Medulla oblongata (tissue), 1 donor: ENCODE results near the gene RAP1GAP2.
A peak's percentile ranks its signal among the peaks of the same experiment; 100 is the strongest.
"Not testable (repeated sequence)": the region's sequence is repeated elsewhere in the genome, so short reads cannot be mapped to it uniquely, and the experiment has no call there.

Experiments
- DNase-seq: peaks from one replicate; pipeline ENCODE4 v3.0.0-alpha.2; 2015; ENCODE audit errors: extremely low spot score

Gene RAP1GAP2

GRCh38 chr17:2965621-2966595, 169.7 kb downstream of the RAP1GAP2 start:
- no peak for DNase-seq

GRCh38 chr17:2967515-2967914, 171.3 kb downstream of the RAP1GAP2 start:
- DNase-seq = no peak

DNA sequence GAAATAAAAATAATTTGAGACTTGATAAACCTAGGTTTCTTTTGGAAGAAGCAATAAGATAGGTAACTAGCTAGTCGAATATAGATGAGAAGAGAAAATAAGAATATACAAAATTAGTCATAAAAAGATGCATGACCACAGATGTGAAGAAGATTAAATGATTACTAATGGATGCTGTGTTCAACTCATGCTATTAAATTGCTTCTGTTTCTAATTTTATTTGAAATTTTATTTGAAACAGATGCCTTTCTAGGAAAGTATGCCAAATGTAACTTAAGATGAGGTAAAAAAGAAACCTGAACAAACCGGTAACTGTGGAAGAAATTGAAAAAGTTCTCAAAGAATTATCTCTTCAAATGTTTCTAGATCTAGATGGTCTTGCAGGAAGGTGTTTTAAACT, 175.6 kb downstream of the RAP1GAP2 start:
- DNase-seq = no peak

DNA sequence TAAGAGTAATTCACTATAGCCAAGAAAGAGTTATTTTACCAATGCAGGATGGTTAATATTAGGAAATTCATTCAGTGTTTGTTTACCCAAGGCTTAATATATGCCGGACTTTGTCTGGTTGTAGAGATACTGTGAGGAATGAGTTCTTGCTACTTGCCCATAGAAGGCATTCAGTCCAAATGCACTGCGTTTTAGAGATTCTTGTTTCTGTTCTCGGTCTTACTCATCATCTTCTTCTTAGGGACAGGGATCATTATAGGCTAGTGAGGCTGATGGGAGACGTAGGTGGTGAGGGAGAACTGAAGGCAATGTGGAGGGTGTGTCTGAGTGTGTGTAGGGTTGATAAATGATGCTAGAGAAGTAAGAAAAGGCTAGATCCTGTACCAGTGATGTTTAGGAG, 176.5 kb downstream of the RAP1GAP2 start:
- DNase-seq = no peak

- DNase-seq = no peak
These were observed 178.1 kb downstream of the RAP1GAP2 start for GRCh38 chr17:2974347-2974746.

DNA sequence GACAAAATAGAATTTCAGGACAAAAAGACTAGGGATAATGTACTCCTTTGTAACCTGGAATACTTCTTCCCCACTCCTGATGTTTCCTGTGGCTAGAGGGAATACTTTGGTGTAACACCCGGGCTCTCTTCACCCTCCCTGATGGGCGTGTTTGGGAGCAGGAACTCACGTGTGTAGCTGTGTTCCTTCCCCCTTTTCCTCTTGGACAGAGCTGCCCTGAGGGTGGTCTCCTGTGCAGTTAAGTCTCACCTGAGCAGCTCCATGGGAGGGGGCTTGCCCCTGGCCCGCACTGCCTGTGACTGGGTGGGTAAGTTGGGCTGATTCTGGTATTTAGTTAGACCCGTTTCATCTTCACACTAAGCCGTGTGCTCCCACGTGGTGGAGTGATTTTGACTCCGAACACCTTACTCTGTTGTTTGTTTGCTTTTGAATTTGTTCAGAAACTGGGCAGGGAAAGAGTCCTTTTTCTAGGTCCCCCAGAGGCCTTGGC, 179.3 kb downstream of the RAP1GAP2 start:
- DNase-seq = no peak

- no peak for DNase-seq
These were observed 180.9 kb downstream of the RAP1GAP2 start for GRCh38 chr17:2977157-2977556.

DNA sequence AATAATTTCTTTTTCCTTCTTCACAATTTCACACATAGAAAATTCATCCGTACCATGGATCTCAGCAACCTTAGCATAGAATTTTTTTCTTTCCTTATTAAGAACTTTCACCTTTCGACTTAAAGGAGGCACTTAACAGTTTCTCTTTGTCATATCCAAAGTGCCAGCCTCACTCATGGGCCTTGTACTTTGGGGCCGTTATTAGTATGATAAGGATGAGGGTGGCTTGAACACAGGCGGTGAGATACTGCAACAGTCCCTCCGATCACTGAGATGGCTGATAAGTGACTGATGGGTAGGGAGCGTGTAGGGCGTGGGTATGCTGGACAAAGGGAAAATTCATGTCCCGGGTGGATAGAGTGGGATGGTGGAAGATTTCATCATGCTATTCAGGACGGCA, 181.9 kb downstream of the RAP1GAP2 start:
- no peak for DNase-seq

GRCh38 chr17:2978991-2979390, 182.8 kb downstream of the RAP1GAP2 start:
- no peak for DNase-seq

GRCh38 chr17:2980211-2980903, 184.1 kb downstream of the RAP1GAP2 start:
- no peak for DNase-seq

DNA sequence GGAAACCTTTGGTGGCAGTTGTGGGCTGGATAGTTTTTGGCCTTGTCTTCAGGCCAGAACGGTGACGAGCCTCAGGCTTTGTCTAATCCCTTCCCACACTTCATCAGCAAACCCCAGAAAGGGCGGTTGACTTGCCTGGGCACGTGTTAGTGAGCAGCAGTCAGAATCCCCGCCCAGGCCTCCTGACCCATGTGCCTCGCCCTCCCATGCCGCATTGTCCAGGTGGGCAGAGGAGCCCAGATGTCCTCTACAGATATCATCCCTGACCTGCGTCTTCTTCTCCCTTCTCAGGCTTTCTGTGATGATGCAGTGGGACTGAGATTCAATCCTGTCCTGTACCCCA, 184.6 kb downstream of the RAP1GAP2 start:
- DNase-seq = no peak

GRCh38 chr17:2981325-2981724, 185.1 kb downstream of the RAP1GAP2 start:
- no peak for DNase-seq

GRCh38 chr17:2982854-2983253, 186.6 kb downstream of the RAP1GAP2 start:
- peak; percentile 83 for DNase-seq

DNA sequence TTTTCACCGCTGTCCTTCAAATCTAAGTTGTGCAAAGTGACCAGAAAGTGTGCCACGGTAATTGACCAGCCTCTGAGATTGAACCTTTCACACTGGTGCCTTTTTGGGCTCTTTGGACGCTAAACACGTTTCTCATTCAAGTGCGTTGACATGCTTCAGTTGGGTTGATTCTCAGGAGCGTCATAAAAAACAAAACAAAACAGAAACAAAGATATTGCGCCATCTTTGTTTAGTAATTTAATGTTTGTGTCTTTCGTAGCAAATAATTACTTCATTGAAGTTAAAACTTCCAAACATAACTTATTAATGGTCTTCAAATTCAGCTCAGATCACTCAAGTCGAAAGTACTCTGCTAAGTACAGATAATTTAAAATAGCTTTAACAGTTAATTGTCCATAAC, 187.0 kb downstream of the RAP1GAP2 start:
- DNase-seq = no peak

- DNase-seq = no peak
These were observed 189.1 kb downstream of the RAP1GAP2 start for GRCh38 chr17:2985318-2985717.

DNA sequence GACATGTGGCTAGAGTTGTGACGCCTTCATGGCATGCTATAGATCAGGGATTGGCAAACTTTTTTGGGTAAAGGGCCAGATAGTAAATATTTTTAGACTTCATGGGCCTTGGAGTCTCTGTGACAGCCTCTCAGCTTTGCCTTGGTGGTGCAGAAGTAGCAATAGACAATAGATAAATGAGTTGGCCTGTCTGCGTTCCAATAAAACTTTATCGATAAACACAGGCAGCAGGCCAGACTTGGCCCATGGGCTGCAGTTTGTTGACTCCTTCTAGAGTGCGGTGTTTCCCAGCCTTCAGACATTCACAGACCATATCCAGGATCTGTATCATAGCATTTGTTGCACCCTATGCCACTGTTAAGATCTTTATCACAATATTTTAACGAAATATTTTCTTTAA, 190.7 kb downstream of the RAP1GAP2 start:
- no peak for DNase-seq

DNA sequence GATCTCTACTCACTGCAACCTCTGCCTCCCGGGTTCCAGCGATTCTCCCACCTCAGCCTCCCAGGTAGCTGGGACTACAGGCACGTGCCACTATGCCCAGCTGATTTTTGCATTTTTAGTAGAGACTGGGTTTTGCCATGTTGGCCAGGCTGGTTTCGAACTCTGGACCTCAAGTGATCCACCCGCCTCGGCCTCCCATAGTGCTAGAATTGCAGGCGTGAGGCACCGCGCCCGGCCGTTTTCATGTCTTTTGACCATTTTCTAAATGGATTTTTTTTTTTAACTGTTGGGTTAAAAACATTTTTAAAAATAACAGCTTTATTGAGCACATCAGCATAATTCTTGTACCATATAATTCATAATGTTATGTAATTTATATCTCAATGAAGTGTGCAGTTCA, 193.2 kb downstream of the RAP1GAP2 start:
- not testable (repeated sequence) for DNase-seq

DNA sequence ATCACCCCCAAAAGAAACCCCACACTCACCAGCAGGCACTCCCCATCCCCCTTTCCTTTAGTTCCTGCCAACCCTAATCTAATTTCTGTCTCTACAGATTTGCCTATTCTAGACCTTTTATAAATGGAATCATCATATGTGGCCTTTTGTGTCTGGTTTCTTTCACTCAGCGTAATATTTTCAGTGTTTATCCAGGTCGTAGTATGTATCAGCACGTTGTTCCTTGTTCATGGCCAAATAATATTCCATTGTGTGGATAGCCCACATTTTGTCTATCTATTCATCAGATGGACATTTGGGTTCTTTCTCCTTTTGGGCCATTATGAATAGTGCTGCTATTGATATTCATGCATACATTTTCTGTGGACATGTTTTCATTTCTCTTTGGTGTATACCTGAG, 193.6 kb downstream of the RAP1GAP2 start:
- DNase-seq = no peak

GRCh38 chr17:2990396-2990795, 194.2 kb downstream of the RAP1GAP2 start:
- DNase-seq = peak; percentile 80

DNA sequence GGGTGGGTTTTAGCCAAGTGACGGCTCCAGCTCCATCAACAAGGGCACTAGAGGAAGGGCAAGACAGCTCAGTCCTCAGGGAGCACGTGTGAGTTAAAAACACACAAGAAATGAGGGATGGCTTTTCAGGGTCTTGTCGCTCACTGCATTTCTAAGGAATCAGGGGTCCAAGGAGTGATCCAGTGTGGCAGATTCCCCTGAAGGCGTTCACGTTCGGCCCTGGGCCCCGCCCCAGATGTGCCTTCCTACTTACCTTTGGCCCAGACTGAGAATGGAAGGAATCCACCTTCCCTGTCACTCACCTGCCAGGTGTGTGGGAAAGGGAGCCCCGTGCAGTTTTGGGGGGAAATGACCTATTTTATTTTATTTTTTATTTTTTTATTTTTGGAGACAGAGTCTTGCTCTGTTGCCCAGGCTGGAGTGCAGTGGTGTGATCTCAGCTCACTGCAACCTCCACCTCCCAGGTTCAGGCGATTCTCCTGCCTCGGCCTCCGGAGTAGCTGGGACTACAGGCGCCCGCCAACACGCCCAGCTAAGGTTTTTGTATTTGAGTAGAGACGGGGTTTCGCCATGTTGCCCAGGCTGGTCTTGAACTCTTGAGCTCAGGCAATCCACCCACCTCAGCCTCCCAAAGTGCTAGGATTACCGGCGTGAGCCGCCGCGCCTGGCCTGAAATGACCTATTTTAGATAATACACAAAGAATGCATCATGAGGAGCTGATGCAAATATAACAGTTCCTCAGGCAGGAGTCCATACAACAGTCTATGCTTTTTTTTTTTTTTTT, 195.3 kb downstream of the RAP1GAP2 start:
- DNase-seq = not testable (repeated sequence)

- no peak for DNase-seq
These were observed 198.2 kb downstream of the RAP1GAP2 start for GRCh38 chr17:2994441-2994840.

GRCh38 chr17:2995377-2995776, 199.1 kb downstream of the RAP1GAP2 start:
- DNase-seq = no peak
